AG09319 (cell line): ENCODE measurements around the gene PFKFB1.

Experiments
- DNase-seq: peaks from one replicate; pipeline ENCODE4 v3.0.0-alpha.2; 2010; ENCODE audit warnings: low read depth; ENCODE audit errors: extremely low read depth
- TF ChIP-seq, protein P1 (sequence below): IDR thresholded peaks from 2 replicates; pipeline ENCODE4 v1.5.1; 2011; ENCODE audit warnings: low read depth, mild to moderate bottlenecking, inconsistent platforms, low read length, moderate library complexity

The PFKFB1 gene

DNA sequence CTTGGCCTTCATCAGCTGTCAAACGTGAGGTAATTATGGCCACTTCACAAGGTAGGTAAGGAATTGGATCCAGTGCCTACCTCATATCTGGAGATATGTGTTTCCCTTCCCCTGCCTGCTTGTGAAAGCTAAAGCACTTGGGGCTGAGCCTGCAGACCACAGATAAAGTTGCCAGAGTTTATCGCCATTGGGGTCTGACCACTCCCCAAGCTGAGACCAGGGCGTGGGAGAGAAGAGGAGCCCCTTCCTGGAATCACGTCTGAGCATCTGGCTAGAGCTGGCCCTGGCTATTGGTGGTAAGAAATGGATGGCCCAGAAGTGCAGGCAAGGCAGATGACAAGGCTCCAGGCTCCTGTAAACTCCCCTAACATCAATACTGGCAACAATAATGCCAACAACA is 34.1 kb upstream of the PFKFB1 start:
- TF ChIP-seq, protein P1, sequence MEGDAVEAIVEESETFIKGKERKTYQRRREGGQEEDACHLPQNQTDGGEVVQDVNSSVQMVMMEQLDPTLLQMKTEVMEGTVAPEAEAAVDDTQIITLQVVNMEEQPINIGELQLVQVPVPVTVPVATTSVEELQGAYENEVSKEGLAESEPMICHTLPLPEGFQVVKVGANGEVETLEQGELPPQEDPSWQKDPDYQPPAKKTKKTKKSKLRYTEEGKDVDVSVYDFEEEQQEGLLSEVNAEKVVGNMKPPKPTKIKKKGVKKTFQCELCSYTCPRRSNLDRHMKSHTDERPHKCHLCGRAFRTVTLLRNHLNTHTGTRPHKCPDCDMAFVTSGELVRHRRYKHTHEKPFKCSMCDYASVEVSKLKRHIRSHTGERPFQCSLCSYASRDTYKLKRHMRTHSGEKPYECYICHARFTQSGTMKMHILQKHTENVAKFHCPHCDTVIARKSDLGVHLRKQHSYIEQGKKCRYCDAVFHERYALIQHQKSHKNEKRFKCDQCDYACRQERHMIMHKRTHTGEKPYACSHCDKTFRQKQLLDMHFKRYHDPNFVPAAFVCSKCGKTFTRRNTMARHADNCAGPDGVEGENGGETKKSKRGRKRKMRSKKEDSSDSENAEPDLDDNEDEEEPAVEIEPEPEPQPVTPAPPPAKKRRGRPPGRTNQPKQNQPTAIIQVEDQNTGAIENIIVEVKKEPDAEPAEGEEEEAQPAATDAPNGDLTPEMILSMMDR: no peak
- no peak for DNase-seq

DNA sequence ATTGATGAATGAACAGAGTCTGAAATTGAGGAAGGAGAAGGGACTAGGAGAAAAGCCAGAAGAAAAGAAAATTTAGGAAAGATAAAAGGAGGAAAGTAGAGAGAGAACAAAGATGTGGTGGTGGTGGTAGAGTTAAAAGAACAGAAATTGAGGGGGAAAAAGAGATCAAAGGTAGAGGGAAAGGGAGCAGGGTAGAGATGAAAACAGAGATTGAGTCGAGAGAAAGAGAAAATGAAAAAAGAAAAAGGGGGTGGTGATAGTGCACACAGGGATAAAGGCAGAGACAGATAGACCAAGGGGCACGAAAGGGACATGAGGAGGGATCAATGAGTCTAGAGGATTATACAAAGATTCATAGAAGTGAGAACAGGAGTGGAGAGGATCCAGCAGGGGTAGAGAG is 32.9 kb upstream of the PFKFB1 start:
- TF ChIP-seq, protein P1: no peak
- DNase-seq: no peak

DNA sequence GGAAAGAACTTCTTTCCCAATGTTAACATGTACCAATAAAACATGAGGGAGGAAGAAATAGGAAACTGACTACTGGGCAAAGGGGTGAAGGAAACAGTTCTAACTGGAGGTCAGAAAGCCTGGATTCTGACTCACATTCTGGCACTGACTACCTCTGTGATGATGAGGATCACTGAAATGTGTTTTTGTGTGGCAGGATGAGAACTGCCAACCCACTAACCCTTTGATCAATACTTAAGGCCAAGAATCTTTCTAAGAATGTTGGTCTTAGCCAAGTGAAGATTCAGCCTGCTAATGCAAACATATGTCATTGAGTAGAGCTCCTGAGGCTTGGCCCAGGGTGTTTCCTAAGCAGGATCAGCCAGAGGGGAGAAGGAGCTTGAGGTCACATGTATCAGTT is 32.2 kb upstream of the PFKFB1 start:
- DNase-seq: no peak
- TF ChIP-seq, protein P1: no peak

DNA sequence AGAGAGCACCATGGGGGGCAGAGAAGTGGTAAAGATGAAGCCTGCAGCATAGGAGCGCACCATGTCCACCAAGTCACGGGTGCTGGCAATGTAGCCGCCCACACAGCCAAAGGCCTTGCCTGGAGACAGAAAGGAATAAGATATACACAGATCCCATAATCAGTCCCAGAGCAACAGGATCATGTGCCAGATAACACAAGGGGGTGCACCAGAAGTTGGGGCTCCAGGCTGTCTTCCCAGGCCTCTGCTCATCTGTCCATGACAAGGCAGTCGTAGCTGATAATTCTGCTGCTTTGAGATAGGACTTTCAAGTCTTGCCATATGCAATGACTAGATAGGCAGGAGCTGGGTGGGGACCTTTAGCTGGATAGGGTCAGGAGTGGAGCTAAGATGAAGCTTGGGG is 20.9 kb upstream of the PFKFB1 start:
- TF ChIP-seq, protein P1: no peak

DNA sequence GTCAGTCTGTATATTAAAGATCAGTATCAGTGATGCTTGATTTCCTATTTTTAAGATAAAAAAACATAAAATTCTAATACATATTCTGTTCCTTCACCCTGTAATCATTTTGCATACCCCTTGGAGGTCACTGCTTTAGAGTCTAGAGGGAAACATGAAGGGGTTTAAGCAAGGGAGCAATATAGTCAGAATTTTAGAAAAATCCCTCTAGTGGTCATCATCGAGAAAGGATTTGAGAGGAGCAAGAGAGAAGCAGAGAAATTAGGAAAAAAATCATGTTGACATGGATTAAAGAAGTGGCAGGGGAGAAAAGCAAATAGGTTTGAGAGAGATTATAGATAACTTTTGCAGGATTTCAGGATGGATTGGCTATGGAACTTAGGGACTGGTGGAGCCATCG is 17.3 kb upstream of the PFKFB1 start:
- TF ChIP-seq, protein P1: peak; percentile 32
- no peak for DNase-seq

More for the DNA sequence above, 20.9 kb upstream of the PFKFB1 start:
- DNase-seq: no peak

DNA sequence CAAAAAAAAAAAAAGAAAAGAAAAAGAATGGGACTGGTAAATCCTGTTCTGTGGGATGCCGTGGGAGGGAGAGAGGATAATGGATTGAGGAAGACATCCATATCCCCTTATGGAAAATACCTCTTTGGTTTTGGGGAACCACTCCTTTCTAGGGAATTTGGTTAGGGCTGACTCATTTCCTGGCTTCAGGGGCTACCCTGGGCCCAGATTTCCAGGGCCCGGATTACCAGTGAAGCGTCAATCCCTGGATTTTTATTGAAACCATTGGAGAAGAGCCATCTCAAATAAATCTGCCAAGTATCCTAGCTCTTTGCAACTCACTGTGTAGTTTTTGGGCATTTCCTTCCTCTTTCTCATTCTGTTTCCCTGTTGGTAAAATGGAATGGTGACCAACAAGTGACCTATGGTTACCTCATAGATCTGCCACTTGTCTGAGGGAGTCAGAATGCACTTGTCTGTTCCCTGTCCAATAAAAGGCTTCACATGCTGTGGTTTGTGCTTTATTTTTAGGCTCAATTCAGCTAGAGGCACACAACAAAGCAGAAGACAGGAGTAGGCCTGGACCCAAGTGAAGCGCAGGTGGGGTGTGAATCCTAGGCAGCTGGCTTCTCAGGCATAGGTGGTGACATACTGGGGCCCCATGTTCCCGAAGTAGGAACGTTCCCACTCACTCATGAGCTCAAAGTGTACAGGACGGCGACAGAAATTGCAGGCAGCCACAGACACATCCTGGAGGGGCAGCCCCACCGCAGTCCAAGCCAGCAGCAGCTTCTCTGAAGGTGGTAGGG is 14.8 kb upstream of the PFKFB1 start:
- TF ChIP-seq, protein P1: no peak
- no peak for DNase-seq

DNA sequence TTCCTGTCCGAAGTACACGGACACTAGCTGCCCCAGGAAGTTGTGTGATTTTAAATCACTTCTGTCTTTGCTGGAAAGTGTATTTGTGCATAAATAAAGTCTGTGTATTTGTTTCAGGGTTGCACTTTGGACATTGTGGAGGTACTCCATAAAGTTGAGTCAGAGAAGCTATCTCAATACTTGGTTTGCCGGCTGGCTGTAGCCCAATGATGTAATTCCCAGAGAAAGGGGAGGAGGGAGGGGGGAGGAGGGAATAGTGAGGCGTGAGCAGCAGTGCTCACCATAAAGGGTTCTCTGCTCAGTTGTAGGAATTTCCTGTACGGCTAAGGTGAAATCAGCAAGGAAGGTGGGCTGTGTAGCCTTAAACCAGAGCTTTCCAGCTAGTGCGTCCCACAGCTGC is 13.7 kb upstream of the PFKFB1 start:
- no peak for DNase-seq
- TF ChIP-seq, protein P1: no peak
